ENCODE results near the gene TP53I13.
A peak's percentile ranks its signal among the peaks of the same experiment; 100 is the strongest.

DNA sequence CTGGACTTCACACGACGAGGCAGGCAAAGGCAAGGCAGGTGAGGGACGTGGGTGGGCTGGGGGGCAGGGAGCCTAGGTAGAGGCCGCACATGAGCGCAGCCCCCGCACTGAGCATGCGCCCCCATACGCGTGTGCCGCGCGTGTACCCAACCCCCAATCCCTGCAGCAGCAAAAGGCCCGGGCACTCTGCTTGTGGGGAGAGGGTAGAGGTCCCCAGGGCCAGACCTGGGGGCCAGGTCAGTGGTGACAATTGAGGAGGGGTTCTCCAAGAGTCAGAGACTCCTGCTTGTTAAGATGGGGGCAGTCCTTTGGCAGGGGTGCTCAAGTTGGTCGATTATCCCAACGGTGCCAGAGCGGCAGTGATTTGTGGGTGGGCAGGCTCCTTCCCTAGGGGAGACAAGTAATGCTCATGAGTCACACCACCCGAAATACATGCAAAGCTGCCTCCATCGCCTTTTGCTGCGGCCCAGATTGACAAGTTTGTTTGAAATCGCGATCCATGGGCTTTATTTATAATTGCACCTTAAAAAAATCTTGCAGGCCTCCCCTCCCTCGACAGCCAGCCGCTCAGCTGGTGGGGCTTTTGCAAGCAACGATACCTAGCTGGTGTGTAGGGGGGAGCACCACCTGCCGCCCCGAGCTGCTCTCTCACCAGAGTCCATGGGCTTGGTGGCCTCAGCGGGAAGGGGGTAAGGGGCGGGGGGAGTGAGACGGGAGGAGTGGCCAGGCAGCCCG lies 22.1 kb downstream of the TP53I13 start:
- 0 out of 2 replicates have a peak, but pooled peaks have one; percentile 2 for TF ChIP-seq CTCF (conservative IDR thresholded peaks at IDR 0.05; ENCODE audit: low read length)
- no peak for TF ChIP-seq EZH2phosphoT487 (IDR thresholded peaks at IDR 0.05; ENCODE audit: borderline replicate concordance, low read depth, low read length)
